Transverse colon (tissue), 4 donors: ENCODE data around the gene AFF1. TPM values are rescaled to one million over a fixed set of nuclear protein-coding genes. Genes with fewer than 3 reads are reported as not detected.

Experiments
- DNase-seq: peaks from one replicate; pipeline ENCODE4 v3.0.0-alpha.2; 2019
- H3K27ac ChIP-seq, 4 donors: fragments of 200-600 bp; sonication (generic); 2 replicates each; pipeline ENCODE4 v1.5.1; 2016 to 2018; ENCODE audit warnings: inconsistent platforms in 4 of 4
- H3K27me3 ChIP-seq: fragments of 200-600 bp; sonication (generic); 2 replicates; pipeline ENCODE4 v1.5.1; 2017; ENCODE audit warnings: inconsistent platforms
- H3K36me3 ChIP-seq, 4 donors: fragments of 200-600 bp; sonication (generic); 2 replicates each; pipeline ENCODE4 v1.5.1; 2017 to 2019; ENCODE audit warnings: inconsistent platforms in 4 of 4
- H3K4me1 ChIP-seq, 4 donors: fragments of 200-600 bp; sonication (generic); 2 replicates each; pipeline ENCODE4 v1.5.1; 2017 to 2020; ENCODE audit warnings: inconsistent platforms in 4 of 4
- H3K4me3 ChIP-seq, 4 donors: fragments of 200-600 bp; sonication (generic); 1 replicate in 1 of 4; 2 replicates in 3 of 4; pipeline versions ENCODE4 v1.5.1 to v1.6.1; 2017 to 2019; ENCODE audit warnings: inconsistent platforms in 4 of 4
- H3K9me3 ChIP-seq, 2 donors: fragments of 200-600 bp; sonication (generic); 2 replicates each; pipeline ENCODE4 v1.5.1; 2017 to 2019; ENCODE audit warnings: inconsistent platforms in 2 of 2
- CTCF ChIP-seq, 5 experiments: fragments of 200-600 bp in 3 of 5; fragments of 450-650 bp in 2 of 5; sonication (generic) in 3 of 5; IDR thresholded peaks; 1 replicate in 2 of 5; 2 replicates in 3 of 5; pipeline ENCODE4 v1.5.1; 2016 to 2017; ENCODE audit warnings: antibody characterized with exemption in 5 of 5, inconsistent platforms in 3 of 5, mild to moderate bottlenecking in 2 of 5, moderate library complexity in 1 of 5
- EP300 ChIP-seq: sonication (generic); formaldehyde crosslinking; IDR thresholded peaks from one replicate; pipeline ENCODE4 v1.6.1; 2017; ENCODE audit warnings: antibody characterized with exemption, low read depth
- POLR2A ChIP-seq: fragments of 450-650 bp; IDR thresholded peaks from one replicate; pipeline ENCODE4 v1.6.1; 2016; ENCODE audit warnings: antibody characterized with exemption, mild to moderate bottlenecking, moderate library complexity
- POLR2AphosphoS5 ChIP-seq, 3 donors: sonication (generic); formaldehyde crosslinking; IDR thresholded peaks; one replicate each; pipeline ENCODE4 v1.6.1; 2016; ENCODE audit warnings: antibody characterized with exemption in 3 of 3
- WGBS, 2 donors: methylation state at CpG; one replicate each; pipeline ENCODE4 v1.1.5; 2018; ENCODE audit warnings: low coverage in 1 of 2; 5-methylcytosine and 5-hydroxymethylcytosine counted together
- in situ Hi-C, 4 donors: fragments of 200-750 bp; cut with MboI; loops; one replicate each; pipeline versions ENCODE4 v1.15.0 to v1.15.1; 2017; ENCODE audit warnings: low sequenced_read_pairs in 3 of 4, low pct_ligation_motif_present in 1 of 4, low pct_unique_long_range_greater_than_20kb in 1 of 4
- intact Hi-C: fragments of 100-400 bp; cut with DNase I; formaldehyde crosslinking; loops from one replicate; pipeline ENCODE4 v1.15.1; 2023; ENCODE audit warnings: low total_unique reads
- total RNA-seq, 4 donors: library from RNA; depleted of rRNA; stranded (reverse); fragments of >200 nt; gene quantifications; one replicate each; pipeline ENCODE4 v1.1.0, GENCODE V29; 2016

Gene AFF1
- total RNA-seq, 4 donors from 2014 or later = 77.1 to 151 (median 97.0) TPM

DNA sequence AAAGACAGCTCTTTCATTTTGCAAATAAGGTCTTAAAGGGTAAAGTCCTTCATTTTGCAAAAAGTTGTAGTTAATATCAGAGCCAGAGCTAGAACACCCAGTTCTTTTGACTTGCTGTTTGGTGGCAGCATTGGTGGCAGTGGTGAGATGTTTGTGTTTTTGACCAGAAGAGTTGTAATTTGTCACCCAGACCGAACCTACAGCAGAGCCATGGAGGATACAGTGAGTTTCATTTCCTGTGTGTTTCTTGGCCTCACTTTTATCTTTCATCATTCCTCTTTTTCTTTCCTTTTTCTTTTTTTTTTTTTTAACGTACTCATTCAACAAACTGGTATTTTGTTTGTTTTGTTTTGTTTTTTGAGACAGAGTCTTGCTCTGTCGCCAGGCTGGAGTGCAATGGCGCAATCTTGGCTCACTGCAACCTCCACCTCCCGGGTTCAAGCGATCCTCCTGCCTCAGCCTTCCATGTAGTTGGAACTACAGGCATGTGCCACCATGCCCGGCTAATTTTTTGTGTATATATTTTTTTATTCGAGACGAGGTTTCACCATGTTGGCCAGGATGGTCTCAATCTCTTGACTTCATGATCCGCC lies 116.4 kb downstream of the AFF1 start:
- in situ Hi-C loops = no loop called here

DNA sequence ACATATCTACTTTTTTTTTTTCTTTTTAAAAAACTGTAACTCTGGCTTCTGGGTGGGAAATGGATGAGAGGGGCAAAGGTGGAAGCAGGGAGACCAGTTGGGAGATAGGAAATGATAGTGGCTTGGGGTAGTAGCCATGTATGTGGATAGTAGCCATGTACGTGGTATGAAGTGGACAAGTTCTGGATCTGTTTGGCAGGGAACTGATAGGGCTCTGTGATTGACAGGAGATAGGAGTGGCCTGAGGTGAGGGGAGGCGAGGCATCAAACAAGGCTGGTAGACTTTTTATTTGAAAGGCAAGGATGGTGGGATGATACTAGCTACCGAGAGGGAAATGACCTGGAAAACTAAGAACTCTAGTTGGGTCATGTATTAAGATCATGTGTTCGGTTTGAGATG lies 117.8 kb downstream of the AFF1 start:
- no peak for DNase-seq
- in situ Hi-C loops (no loop called here), intact Hi-C loops (loop anchor here (10.0 kb wide), 1 partner anchor 48 kb away; no protein-coding TSS in a partner anchor)
- Histone ChIP-seq H3K27me3 (no peaks in the 10 kb centered on the region), H3K27ac (peak overlapping the region in 1 of 4 donors; percentile 84), H3K4me3 (no peak overlapping the region), H3K36me3 (peaks cover 0 to 9% (median 0%) of the 10 kb centered on the region in 4 donors), H3K9me3 (no peaks in the 10 kb centered on the region), H3K4me1 (peaks cover 35 to 77% (median 41%) of the 10 kb centered on the region in 4 donors)
- TF ChIP-seq CTCF (IDR thresholded peaks at IDR 0.05) (no peak), EP300 (no peak), POLR2AphosphoS5 (IDR thresholded peaks at IDR 0.05) (no peak), POLR2A (no peak)
- 92 to 97% methylated on average over 3 to 4 of the region's 4 CpGs for WGBS, 2 donors

More for the DNA sequence above, 116.4 kb downstream of the AFF1 start:
- Histone ChIP-seq H3K27ac (peak overlapping the region in 2 of 4 donors; percentile 1 to 4), H3K27me3 (no peaks in the 10 kb centered on the region), H3K4me3 (no peak overlapping the region), H3K4me1 (peaks cover 25 to 66% (median 30%) of the 10 kb centered on the region in 4 donors), H3K36me3 (peaks cover 0 to 21% (median 4%) of the 10 kb centered on the region in 4 donors), H3K9me3 (no peaks in the 10 kb centered on the region)
- intact Hi-C loops = loop anchor here (10.0 kb wide), 1 partner anchor 46 kb away; no protein-coding TSS in a partner anchor
- WGBS, 2 donors = 85 to 91% methylated on average over 9 to 10 of the region's 10 CpGs
- TF ChIP-seq POLR2AphosphoS5 (IDR thresholded peaks at IDR 0.05) (no peak), POLR2A (no peak), CTCF (IDR thresholded peaks at IDR 0.05) (no peak), EP300 (no peak)
- DNase-seq = no peak

GRCh38 chr4:87053176-87053658 lies 118.4 kb downstream of the AFF1 start:
- Histone ChIP-seq H3K27ac (peak overlapping the region; percentile 71 to 84 (median 78)), H3K27me3 (no peaks in the 10 kb centered on the region), H3K9me3 (no peaks in the 10 kb centered on the region), H3K4me3 (no peak overlapping the region), H3K36me3 (peaks cover 0 to 5% (median 0%) of the 10 kb centered on the region in 4 donors), H3K4me1 (peaks cover 41 to 83% (median 47%) of the 10 kb centered on the region in 4 donors)
- TF ChIP-seq POLR2AphosphoS5 (IDR thresholded peaks at IDR 0.05) = no peak
- no peak for TF ChIP-seq POLR2A
- TF ChIP-seq CTCF (IDR thresholded peaks at IDR 0.05) = no peak
- no peak for TF ChIP-seq EP300
- intact Hi-C loops (loop anchor here (10.0 kb wide), 1 partner anchor 48 kb away; no protein-coding TSS in a partner anchor), in situ Hi-C loops (no loop called here)
- WGBS, 2 donors = 42 to 61% methylated on average over 2 to 3 of the region's 3 CpGs
- no peak for DNase-seq

DNA sequence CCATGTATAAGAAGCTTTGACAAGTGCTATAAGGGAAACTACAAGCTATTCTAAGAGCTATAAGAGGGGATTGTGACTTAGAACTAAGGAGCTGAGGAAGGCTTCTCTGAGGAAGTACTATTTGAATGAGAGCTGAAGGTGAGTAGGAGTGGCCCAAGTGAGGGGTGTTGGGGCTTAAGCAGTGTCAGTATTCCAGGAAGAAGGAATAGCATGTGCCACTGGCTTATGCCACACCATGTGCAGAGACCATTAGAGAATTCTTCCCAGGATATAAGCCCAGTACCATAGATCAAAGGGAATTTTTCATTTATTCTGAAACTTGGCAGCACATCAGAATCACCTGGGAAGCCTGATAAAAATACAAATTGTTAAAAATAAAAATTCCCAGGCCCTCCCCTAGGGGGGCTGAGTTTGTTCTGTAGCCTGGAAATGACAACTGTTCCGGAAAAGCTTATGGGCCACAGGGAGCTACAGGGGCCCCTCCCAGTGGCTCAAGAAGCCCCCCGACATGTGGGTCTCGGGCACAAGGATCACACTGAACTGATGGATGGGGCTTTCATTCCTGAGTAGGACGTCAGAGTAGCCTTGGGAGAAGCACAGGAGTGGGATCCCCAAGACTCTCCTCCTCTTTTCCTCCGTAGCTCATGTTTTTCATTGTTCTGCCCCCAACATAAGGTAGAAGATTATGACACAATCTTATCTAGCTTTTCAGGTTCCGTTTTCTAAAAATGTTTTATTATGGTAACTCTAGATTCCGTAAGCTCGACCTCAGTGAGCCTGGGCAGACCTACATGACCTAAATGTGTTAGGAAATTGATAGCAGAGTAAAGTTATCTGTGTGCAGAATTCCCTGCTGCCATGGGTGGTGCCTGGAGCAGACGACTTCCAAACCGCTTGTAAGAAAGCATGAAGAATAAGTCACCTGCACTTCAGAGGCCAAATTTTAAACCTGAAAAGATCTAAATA lies 119.3 kb downstream of the AFF1 start:
- Histone ChIP-seq H3K36me3 (no peaks in the 10 kb centered on the region), H3K4me1 (peaks cover 50 to 91% (median 55%) of the 10 kb centered on the region in 4 donors), H3K27me3 (no peaks in the 10 kb centered on the region), H3K9me3 (no peaks in the 10 kb centered on the region), H3K27ac (peak overlapping the region; percentile 71 to 84 (median 78)), H3K4me3 (no peak overlapping the region)
- 68 to 71% methylated on average over 6 to 10 of the region's 10 CpGs for WGBS, 2 donors
- TF ChIP-seq CTCF (IDR thresholded peaks at IDR 0.05) (no peak), EP300 (no peak), POLR2A (no peak), POLR2AphosphoS5 (IDR thresholded peaks at IDR 0.05) (no peak)
- intact Hi-C loops (loop anchor here (10.0 kb wide), 1 partner anchor 49 kb away; no protein-coding TSS in a partner anchor), in situ Hi-C loops (no loop called here)
- DNase-seq = no peak
